ENCODE results near the gene WDR49.

DNA sequence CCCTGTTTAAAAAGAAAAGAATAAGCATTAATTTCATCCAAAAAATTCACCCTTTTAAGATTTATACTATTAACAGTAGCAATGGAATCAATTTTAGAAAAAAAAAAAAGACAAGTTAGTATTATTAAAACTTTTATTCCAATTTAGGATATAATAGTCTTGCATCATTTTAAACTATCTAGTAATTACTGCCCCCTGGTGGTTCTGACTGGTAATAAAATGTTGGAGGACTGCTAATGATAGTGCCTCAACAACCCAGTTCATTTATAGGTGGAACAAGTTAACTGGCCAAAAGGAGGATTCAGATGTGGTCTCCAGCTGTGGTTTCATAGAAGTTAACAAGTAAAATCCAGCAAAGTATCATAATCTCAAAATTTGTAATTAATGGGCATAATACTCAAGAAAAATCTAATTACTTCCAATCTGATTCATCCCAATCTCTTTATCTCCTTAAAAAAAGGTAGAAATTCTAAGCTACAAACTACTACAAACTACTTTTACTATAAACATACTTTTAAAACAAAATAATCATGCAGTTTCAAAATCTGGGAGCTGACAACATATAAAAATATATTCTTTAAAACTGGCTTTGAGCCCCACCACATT is 30.7 kb upstream of the WDR49 start:
- TF ChIP-seq, protein P1, sequence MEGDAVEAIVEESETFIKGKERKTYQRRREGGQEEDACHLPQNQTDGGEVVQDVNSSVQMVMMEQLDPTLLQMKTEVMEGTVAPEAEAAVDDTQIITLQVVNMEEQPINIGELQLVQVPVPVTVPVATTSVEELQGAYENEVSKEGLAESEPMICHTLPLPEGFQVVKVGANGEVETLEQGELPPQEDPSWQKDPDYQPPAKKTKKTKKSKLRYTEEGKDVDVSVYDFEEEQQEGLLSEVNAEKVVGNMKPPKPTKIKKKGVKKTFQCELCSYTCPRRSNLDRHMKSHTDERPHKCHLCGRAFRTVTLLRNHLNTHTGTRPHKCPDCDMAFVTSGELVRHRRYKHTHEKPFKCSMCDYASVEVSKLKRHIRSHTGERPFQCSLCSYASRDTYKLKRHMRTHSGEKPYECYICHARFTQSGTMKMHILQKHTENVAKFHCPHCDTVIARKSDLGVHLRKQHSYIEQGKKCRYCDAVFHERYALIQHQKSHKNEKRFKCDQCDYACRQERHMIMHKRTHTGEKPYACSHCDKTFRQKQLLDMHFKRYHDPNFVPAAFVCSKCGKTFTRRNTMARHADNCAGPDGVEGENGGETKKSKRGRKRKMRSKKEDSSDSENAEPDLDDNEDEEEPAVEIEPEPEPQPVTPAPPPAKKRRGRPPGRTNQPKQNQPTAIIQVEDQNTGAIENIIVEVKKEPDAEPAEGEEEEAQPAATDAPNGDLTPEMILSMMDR (IDR thresholded peaks at IDR 0.05) = peak; percentile 87
- no peak for TF ChIP-seq EZH2 (IDR thresholded peaks at IDR 0.05)
- no peak for TF ChIP-seq EZH2phosphoT487 (IDR thresholded peaks at IDR 0.05)
